NCI-H2227 (cell line): ENCODE results near the gene AQP5.
"Not testable (repeated sequence)": the region's sequence is repeated elsewhere in the genome, so short reads cannot be mapped to it uniquely, and the experiment has no call there.

Source experiments
- DNase-seq: peaks from one replicate; lab custom pipeline; 2025; ENCODE audit not compliant: unreplicated experiment; lab: John Stamatoyannopoulos, UW

Gene AQP5

GRCh38 chr12:49979016-49979586 is 17.4 kb downstream of the AQP5 start:
- DNase-seq, result no peak

- no peak for DNase-seq
These were observed 18.1 kb downstream of the AQP5 start for GRCh38 chr12:49979791-49980190.

GRCh38 chr12:49980501-49981349 is 19.1 kb downstream of the AQP5 start:
- DNase-seq, result no peak

GRCh38 chr12:49982246-49983087 is 20.8 kb downstream of the AQP5 start:
- DNase-seq, result no peak

- DNase-seq, result peak; percentile 72
These were observed 22.2 kb downstream of the AQP5 start for GRCh38 chr12:49983892-49984291.

- no peak for DNase-seq
These were observed 23.0 kb downstream of the AQP5 start for GRCh38 chr12:49984476-49985359.

GRCh38 chr12:49985981-49986380 is 24.3 kb downstream of the AQP5 start:
- no peak for DNase-seq

- not testable (repeated sequence) for DNase-seq
These were observed 24.8 kb downstream of the AQP5 start for GRCh38 chr12:49986476-49986875.

- no peak for DNase-seq
These were observed 26.1 kb downstream of the AQP5 start for GRCh38 chr12:49987625-49988303.

- not testable (repeated sequence) for DNase-seq
These were observed 27.7 kb downstream of the AQP5 start for GRCh38 chr12:49989400-49989799.

- no peak for DNase-seq
These were observed 28.6 kb downstream of the AQP5 start for GRCh38 chr12:49990273-49990672.

- DNase-seq, result no peak
These were observed 36.8 kb downstream of the AQP5 start for GRCh38 chr12:49998453-49998852.

- no peak for DNase-seq
These were observed 41.9 kb downstream of the AQP5 start for GRCh38 chr12:50003595-50003994.

GRCh38 chr12:50004696-50005095 is 43.0 kb downstream of the AQP5 start:
- DNase-seq, result no peak

- DNase-seq, result no peak
These were observed 43.5 kb downstream of the AQP5 start for GRCh38 chr12:50005175-50005574.

GRCh38 chr12:50006280-50006679 is 44.6 kb downstream of the AQP5 start:
- DNase-seq, result no peak

GRCh38 chr12:50006754-50007442 is 45.2 kb downstream of the AQP5 start:
- no peak for DNase-seq

GRCh38 chr12:50013361-50014147 is 51.9 kb downstream of the AQP5 start:
- no peak for DNase-seq

- no peak for DNase-seq
These were observed 52.7 kb downstream of the AQP5 start for GRCh38 chr12:50014342-50014741.
